HFFc6 (cell line): ENCODE data around the gene ALDH3B1. TPM values are rescaled to one million over a fixed set of nuclear protein-coding genes. Genes with fewer than 3 reads are reported as not detected.
A peak's percentile ranks its signal among the peaks of the same experiment; 100 is the strongest.

Experiments used
- DNase-seq: peaks from one replicate; pipeline ENCODE4 v3.0.0-alpha.2; 2018
- H3K27ac Mint-ChIP-seq: 2 replicates; pipeline ENCODE4 v1.8.0; 2020; ENCODE audit warnings: mild to moderate bottlenecking, mixed read lengths
- H3K27me3 Mint-ChIP-seq: 2 replicates; pipeline ENCODE4 v1.8.0; 2021; ENCODE audit warnings: mild to moderate bottlenecking, moderate library complexity, mixed read lengths; ENCODE audit not compliant: insufficient read depth
- H3K36me3 Mint-ChIP-seq: 2 replicates; pipeline ENCODE4 v1.8.0; 2021; ENCODE audit warnings: low read depth, mixed read lengths
- H3K4me1 Mint-ChIP-seq: 2 replicates; pipeline ENCODE4 v1.8.0; 2020; ENCODE audit warnings: low read depth, mixed read lengths
- H3K4me3 Mint-ChIP-seq: 2 replicates; pipeline ENCODE4 v1.8.0; 2020; ENCODE audit warnings: mild to moderate bottlenecking, moderate library complexity, mixed read lengths
- H3K9me3 Mint-ChIP-seq: 2 replicates; pipeline ENCODE4 v1.8.0; 2020; ENCODE audit warnings: mild to moderate bottlenecking, mixed read lengths
- CTCF ChIP-seq: fragments of 200-600 bp; sonication (generic); IDR thresholded peaks from 2 replicates; pipeline ENCODE4 v1.5.0; 2021; ENCODE audit warnings: antibody characterized with exemption, mild to moderate bottlenecking
- total RNA-seq, 6 experiments: library from RNA; stranded (reverse); fragmentation: NEBNext Ultra II Directional; extraction: Animal tissue kit (Norgen Biotek cat#: 25700); gene quantifications; 2 replicates in 1 of 6; 3 replicates in 5 of 6; pipeline ENCODE4 v1.2.3, GENCODE V29; 2021

Gene ALDH3B1
- total RNA-seq, 6 experiments from 2014 or later: 29.5 to 47.4 (median 43.4) TPM

- Mint-ChIP-seq H3K27me3 (peaks cover 16% of the 10 kb centered on the region), H3K36me3 (peaks cover 5% of the 10 kb centered on the region), H3K9me3 (no peaks in the 10 kb centered on the region), H3K4me1 (peaks cover 71% of the 10 kb centered on the region), H3K27ac (peak overlapping the region; percentile 97), H3K4me3 (peak overlapping the region; percentile 78)
- no peak for TF ChIP-seq CTCF
- peak; percentile 53 for DNase-seq
Observed at GRCh38 chr11:68014157-68014946, 4.2 kb downstream of the ALDH3B1 start.

GRCh38 chr11:68014947-68015447 is 4.9 kb downstream of the ALDH3B1 start:
- no peak for DNase-seq
- Mint-ChIP-seq H3K9me3 (no peaks in the 10 kb centered on the region), H3K4me1 (peaks cover 68% of the 10 kb centered on the region), H3K27ac (peak overlapping the region; percentile 97), H3K27me3 (peaks cover 20% of the 10 kb centered on the region), H3K36me3 (peaks cover 5% of the 10 kb centered on the region), H3K4me3 (peak overlapping the region; percentile 78; the same call in 1 of the 2 replicates)
- no peak for TF ChIP-seq CTCF

GRCh38 chr11:68015467-68015866 is 5.3 kb downstream of the ALDH3B1 start:
- Mint-ChIP-seq H3K27me3 (peaks cover 20% of the 10 kb centered on the region), H3K36me3 (peaks cover 5% of the 10 kb centered on the region), H3K27ac (no peak overlapping the region), H3K4me3 (no peak overlapping the region), H3K4me1 (peaks cover 68% of the 10 kb centered on the region), H3K9me3 (no peaks in the 10 kb centered on the region)
- TF ChIP-seq CTCF: no peak
- no peak for DNase-seq

GRCh38 chr11:68016161-68016903 is 6.2 kb downstream of the ALDH3B1 start:
- no peak for TF ChIP-seq CTCF
- no peak for DNase-seq
- peaks cover 24% of the 10 kb centered on the region for H3K27me3 Mint-ChIP-seq
- H3K4me1 Mint-ChIP-seq: peaks cover 64% of the 10 kb centered on the region
- peak overlapping the region; percentile 58 for H3K27ac Mint-ChIP-seq
- H3K36me3 Mint-ChIP-seq: peaks cover 5% of the 10 kb centered on the region
- no peaks in the 10 kb centered on the region for H3K9me3 Mint-ChIP-seq
- H3K4me3 Mint-ChIP-seq: no peak overlapping the region

GRCh38 chr11:68016904-68017817 is 7.0 kb downstream of the ALDH3B1 start:
- DNase-seq: no peak
- Mint-ChIP-seq H3K27me3 (peaks cover 24% of the 10 kb centered on the region), H3K27ac (peak overlapping the region; percentile 58), H3K9me3 (no peaks in the 10 kb centered on the region), H3K4me3 (no peak overlapping the region), H3K36me3 (peaks cover 5% of the 10 kb centered on the region), H3K4me1 (peaks cover 56% of the 10 kb centered on the region)
- no peak for TF ChIP-seq CTCF
